Neural progenitor cell (in vitro differentiated cells): Measurements from ENCODE around the gene SARDH. TPM values are rescaled to one million over a fixed set of nuclear protein-coding genes. Genes with fewer than 3 reads are reported as not detected.

ENCODE experiments used
- DNase-seq: peaks from one replicate; pipeline ENCODE4 v3.0.0-alpha.2; 2016; ENCODE audit warnings: low spot score
- H2AFZ ChIP-seq: fragments of 200-600 bp; sonication (generic); replicated peaks from 2 replicates; pipeline ENCODE4 v1.6.1; 2016; ENCODE audit warnings: antibody characterized with exemption
- H3F3A ChIP-seq: fragments of 200-600 bp; sonication (generic); 2 replicates; pipeline ENCODE4 v1.6.1; 2016; ENCODE audit warnings: antibody characterized with exemption, low read depth
- H3K27ac ChIP-seq: fragments of 200-600 bp; sonication (generic); 2 replicates; pipeline ENCODE4 v1.5.1; 2016; ENCODE audit warnings: mild to moderate bottlenecking
- H3K27me3 ChIP-seq: fragments of 200-600 bp; sonication (generic); 2 replicates; pipeline ENCODE4 v1.6.1; 2016; ENCODE audit warnings: mild to moderate bottlenecking, moderate library complexity
- H3K36me3 ChIP-seq: fragments of 200-600 bp; sonication (generic); 2 replicates; pipeline ENCODE4 v1.5.1; 2016
- H3K4me1 ChIP-seq: fragments of 200-600 bp; sonication (generic); 2 replicates; pipeline ENCODE4 v1.6.1; 2016; ENCODE audit warnings: mixed run types
- H3K4me2 ChIP-seq: fragments of 200-600 bp; sonication (generic); 2 replicates; pipeline ENCODE4 v1.6.1; 2016
- H3K4me3 ChIP-seq: fragments of 200-600 bp; sonication (generic); 2 replicates; pipeline ENCODE4 v1.5.1; 2016
- H3K79me2 ChIP-seq: fragments of 200-600 bp; sonication (generic); 2 replicates; pipeline ENCODE4 v1.6.1; 2016; ENCODE audit warnings: low read depth
- H3K9ac ChIP-seq: fragments of 200-600 bp; sonication (generic); 2 replicates; pipeline ENCODE4 v1.6.1; 2016
- H3K9me3 ChIP-seq: fragments of 200-600 bp; sonication (generic); 2 replicates; pipeline ENCODE4 v1.5.1; 2016; ENCODE audit warnings: low read depth
- H4K20me1 ChIP-seq: fragments of 200-600 bp; sonication (generic); 2 replicates; pipeline ENCODE4 v1.6.1; 2016; ENCODE audit warnings: low read depth
- H3K27ac Mint-ChIP-seq: 3 replicates; pipeline ENCODE4 v1.8.0; 2021; ENCODE audit warnings: mixed read lengths
- H3K27me3 Mint-ChIP-seq: 2 replicates; pipeline ENCODE4 v1.8.0; 2022; ENCODE audit warnings: low read depth, mild to moderate bottlenecking, inconsistent platforms, moderate library complexity, mixed read lengths; ENCODE audit not compliant: insufficient read depth
- H3K36me3 Mint-ChIP-seq: 3 replicates; pipeline ENCODE4 v1.8.0; 2021; ENCODE audit warnings: mixed read lengths
- H3K4me1 Mint-ChIP-seq: 3 replicates; pipeline ENCODE4 v1.8.0; 2021; ENCODE audit warnings: mixed read lengths
- H3K4me3 Mint-ChIP-seq: 3 replicates; pipeline ENCODE4 v1.8.0; 2021; ENCODE audit warnings: mild to moderate bottlenecking, moderate library complexity, mixed read lengths
- H3K9me3 Mint-ChIP-seq: 3 replicates; pipeline ENCODE4 v1.8.0; 2020; ENCODE audit warnings: mixed read lengths
- EZH2 ChIP-seq: fragments of 200-600 bp; sonication (generic); IDR thresholded peaks from 2 replicates; pipeline ENCODE4 v1.6.1; 2017; ENCODE audit warnings: antibody characterized with exemption, mild to moderate bottlenecking, moderate library complexity
- EZH2phosphoT487 ChIP-seq: fragments of 200-600 bp; sonication (generic); IDR thresholded peaks from 2 replicates; pipeline ENCODE4 v1.6.1; 2017; ENCODE audit warnings: antibody characterized with exemption
- total RNA-seq: library from RNA; depleted of rRNA; stranded (reverse); fragments of >200 nt; gene quantifications from 2 replicates; pipeline ENCODE4 v1.2.3, GENCODE V29; 2015; ENCODE audit warnings: low replicate concordance
- TF ChIP-seq, protein P1 (sequence below): fragments of 200-600 bp; sonication (generic); IDR thresholded peaks from 2 replicates; pipeline ENCODE4 v1.5.1; 2017; ENCODE audit warnings: antibody characterized with exemption, mild to moderate bottlenecking

Gene SARDH
- total RNA-seq, 1 donor from 2014 or later, result 3.9 TPM

DNA sequence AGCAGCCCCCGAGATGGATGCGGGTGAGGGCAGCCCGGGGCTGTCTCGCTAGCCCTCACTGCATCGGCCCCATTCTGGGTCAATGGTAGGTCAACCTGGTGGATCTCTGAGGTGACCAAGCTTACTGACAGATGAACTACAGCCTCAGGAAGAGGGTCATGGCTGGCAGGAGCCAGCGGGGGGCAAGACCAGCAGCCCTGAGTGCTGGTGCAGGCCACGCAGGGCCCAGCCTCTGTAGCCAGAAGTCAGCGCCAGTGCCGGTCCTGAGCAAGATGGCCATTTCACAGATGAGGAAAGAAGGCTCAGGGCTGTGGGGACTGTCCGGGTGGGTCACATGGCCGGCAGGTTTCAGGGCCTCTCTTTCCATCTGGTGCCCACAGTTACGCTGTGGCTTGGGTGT is 107.0 kb downstream of the SARDH start:
- peaks cover 17% of the 10 kb centered on the region for H3K27me3 Mint-ChIP-seq
- no peak overlapping the region for H3K9ac ChIP-seq
- H3K9me3 ChIP-seq, result no peaks in the 10 kb centered on the region
- TF ChIP-seq, protein P1, sequence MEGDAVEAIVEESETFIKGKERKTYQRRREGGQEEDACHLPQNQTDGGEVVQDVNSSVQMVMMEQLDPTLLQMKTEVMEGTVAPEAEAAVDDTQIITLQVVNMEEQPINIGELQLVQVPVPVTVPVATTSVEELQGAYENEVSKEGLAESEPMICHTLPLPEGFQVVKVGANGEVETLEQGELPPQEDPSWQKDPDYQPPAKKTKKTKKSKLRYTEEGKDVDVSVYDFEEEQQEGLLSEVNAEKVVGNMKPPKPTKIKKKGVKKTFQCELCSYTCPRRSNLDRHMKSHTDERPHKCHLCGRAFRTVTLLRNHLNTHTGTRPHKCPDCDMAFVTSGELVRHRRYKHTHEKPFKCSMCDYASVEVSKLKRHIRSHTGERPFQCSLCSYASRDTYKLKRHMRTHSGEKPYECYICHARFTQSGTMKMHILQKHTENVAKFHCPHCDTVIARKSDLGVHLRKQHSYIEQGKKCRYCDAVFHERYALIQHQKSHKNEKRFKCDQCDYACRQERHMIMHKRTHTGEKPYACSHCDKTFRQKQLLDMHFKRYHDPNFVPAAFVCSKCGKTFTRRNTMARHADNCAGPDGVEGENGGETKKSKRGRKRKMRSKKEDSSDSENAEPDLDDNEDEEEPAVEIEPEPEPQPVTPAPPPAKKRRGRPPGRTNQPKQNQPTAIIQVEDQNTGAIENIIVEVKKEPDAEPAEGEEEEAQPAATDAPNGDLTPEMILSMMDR, result no peak
- no peak for TF ChIP-seq EZH2phosphoT487
- no peak for TF ChIP-seq EZH2
- H3K4me1 Mint-ChIP-seq, result peaks cover 20% of the 10 kb centered on the region
- no peaks in the 10 kb centered on the region for H4K20me1 ChIP-seq
- no peaks in the 10 kb centered on the region for H3K27me3 ChIP-seq
- H3K36me3 Mint-ChIP-seq, result no peaks in the 10 kb centered on the region
- H3K79me2 ChIP-seq, result no peaks in the 10 kb centered on the region
- no peak overlapping the region for H3K27ac Mint-ChIP-seq
- H3K4me1 ChIP-seq, result peaks cover 21% of the 10 kb centered on the region
- H3K4me2 ChIP-seq, result no peak overlapping the region
- H2AFZ ChIP-seq, result no peak overlapping the region
- DNase-seq, result no peak
- no peak overlapping the region for H3K4me3 Mint-ChIP-seq
- H3K27ac ChIP-seq, result no peak overlapping the region
- no peak overlapping the region for H3K4me3 ChIP-seq
- H3K36me3 ChIP-seq, result no peaks in the 10 kb centered on the region
- peaks cover 6% of the 10 kb centered on the region for H3K9me3 Mint-ChIP-seq
- peaks cover 4% of the 10 kb centered on the region for H3F3A ChIP-seq

DNA sequence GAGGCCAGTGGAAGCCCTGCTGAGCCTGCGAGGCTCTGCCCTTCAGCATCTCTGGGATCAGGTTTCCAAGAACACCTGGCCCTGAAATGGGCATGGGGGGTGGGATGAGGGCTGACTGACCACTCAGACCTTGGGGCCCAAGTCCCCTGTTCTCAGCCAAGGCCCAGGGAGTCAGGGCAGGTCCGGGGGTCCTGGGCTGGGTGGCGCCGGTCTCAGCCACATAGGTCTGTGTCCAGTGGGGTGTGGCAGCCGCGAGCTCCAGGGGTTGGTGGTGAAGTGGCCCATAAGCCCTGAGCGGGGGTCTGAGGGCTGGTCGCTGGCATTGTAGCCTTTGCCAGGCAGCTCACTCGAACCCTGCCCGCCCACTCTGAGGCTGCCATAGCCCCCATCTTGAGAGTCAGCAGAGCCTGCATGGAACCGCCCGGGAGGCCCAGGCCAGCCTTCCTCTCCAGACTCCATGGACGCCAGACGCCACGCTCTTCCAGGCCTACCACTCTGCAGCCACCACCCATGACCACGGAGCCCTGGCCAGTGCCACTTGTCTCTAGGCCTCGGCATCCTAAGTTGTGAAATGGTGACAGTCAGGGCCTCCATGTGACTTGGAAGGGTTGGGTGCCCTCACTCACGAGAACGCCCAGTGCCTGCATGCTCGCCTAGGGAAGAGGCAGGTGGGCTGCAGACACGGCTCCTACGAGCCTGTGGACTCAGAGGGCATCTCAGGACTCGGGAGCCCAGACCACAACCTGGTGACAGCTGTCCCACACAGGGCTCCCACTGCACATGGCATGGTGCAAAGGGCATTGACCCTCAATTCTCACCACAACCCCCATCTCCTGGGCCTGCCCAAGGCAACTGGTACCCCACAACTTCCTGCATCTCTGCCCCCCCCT is 108.7 kb downstream of the SARDH start:
- Mint-ChIP-seq H3K27ac (no peak overlapping the region), H3K27me3 (peaks cover 17% of the 10 kb centered on the region), H3K4me3 (no peak overlapping the region), H3K36me3 (no peaks in the 10 kb centered on the region), H3K9me3 (peaks cover 9% of the 10 kb centered on the region), H3K4me1 (peaks cover 13% of the 10 kb centered on the region)
- H3K9ac ChIP-seq, result no peak overlapping the region
- H3K79me2 ChIP-seq, result no peaks in the 10 kb centered on the region
- H4K20me1 ChIP-seq, result no peaks in the 10 kb centered on the region
- no peak overlapping the region for H3K4me3 ChIP-seq
- H3F3A ChIP-seq, result no peaks in the 10 kb centered on the region
- peaks cover 16% of the 10 kb centered on the region for H3K4me1 ChIP-seq
- TF ChIP-seq EZH2, result no peak
- TF ChIP-seq, protein P1, result no peak
- no peak for TF ChIP-seq EZH2phosphoT487
- H2AFZ ChIP-seq, result no peak overlapping the region
- no peaks in the 10 kb centered on the region for H3K36me3 ChIP-seq
- no peak for DNase-seq
- no peaks in the 10 kb centered on the region for H3K27me3 ChIP-seq
- no peak overlapping the region for H3K27ac ChIP-seq
- H3K9me3 ChIP-seq, result no peaks in the 10 kb centered on the region
- H3K4me2 ChIP-seq, result no peak overlapping the region

DNA sequence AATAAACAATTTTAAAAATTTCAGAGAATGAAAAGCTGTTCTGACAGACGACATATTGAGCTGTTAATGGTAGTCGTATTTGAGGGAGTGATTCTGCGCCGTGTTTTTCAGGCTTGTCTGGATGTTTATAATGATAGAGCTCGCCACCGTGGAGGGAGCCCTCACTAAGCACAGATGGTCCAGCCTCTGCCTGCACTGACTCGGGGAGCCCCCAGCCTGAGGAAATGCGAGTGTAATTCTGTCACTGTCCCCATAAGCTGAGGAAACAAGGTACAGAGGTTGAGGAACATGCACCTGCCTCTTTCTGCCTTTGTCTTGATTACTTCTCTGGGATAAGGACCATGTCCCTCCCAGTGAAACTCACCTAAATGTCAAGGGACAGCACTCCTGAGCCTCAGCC is 109.4 kb downstream of the SARDH start:
- Histone ChIP-seq H3K36me3 (no peaks in the 10 kb centered on the region), H3K79me2 (no peaks in the 10 kb centered on the region), H3K27ac (no peak overlapping the region), H3K9me3 (no peaks in the 10 kb centered on the region), H2AFZ (no peak overlapping the region), H3K4me3 (no peak overlapping the region), H4K20me1 (no peaks in the 10 kb centered on the region), H3K9ac (no peak overlapping the region), H3F3A (no peaks in the 10 kb centered on the region), H3K4me2 (no peak overlapping the region), H3K4me1 (peaks cover 9% of the 10 kb centered on the region), H3K27me3 (no peaks in the 10 kb centered on the region)
- Mint-ChIP-seq H3K27me3 (peaks cover 15% of the 10 kb centered on the region), H3K36me3 (no peaks in the 10 kb centered on the region), H3K9me3 (peaks cover 9% of the 10 kb centered on the region), H3K4me3 (no peak overlapping the region), H3K4me1 (peaks cover 9% of the 10 kb centered on the region), H3K27ac (no peak overlapping the region)
- TF ChIP-seq EZH2 (no peak), EZH2phosphoT487 (no peak)
- TF ChIP-seq, protein P1, result no peak
- DNase-seq, result no peak
